HepG2 (cell line): ENCODE measurements around the gene SPAG5. TPM values are rescaled to one million over a fixed set of nuclear protein-coding genes. Genes with fewer than 3 reads are reported as not detected.

Experiments used
- BORCS8-MEF2B ChIP-seq: sonication (generic); formaldehyde crosslinking; IDR thresholded peaks from 2 replicates; pipeline ENCODE4 v1.8.0; 2022; ENCODE audit warnings: mild to moderate bottlenecking, missing genetic modification reagents
- ELF3 ChIP-seq: IDR thresholded peaks from 2 replicates; pipeline ENCODE4 v1.6.1; 2016; ENCODE audit warnings: missing genetic modification reagents, missing compliant biosample characterization
- GATA4 ChIP-seq: sonication (generic); IDR thresholded peaks from 2 replicates; pipeline ENCODE4 v1.6.1; 2016; ENCODE audit warnings: antibody characterized with exemption, low read depth, borderline replicate concordance
- HNRNPLL ChIP-seq: fragments of 200-400 bp; formaldehyde crosslinking; IDR thresholded peaks from 2 replicates; pipeline ENCODE4 v1.6.1; 2017; ENCODE audit warnings: mild to moderate bottlenecking, low read depth, low read length; ENCODE audit not compliant: poor library complexity, severe bottlenecking
- HOXA5 ChIP-seq: sonication (generic); formaldehyde crosslinking; IDR thresholded peaks from 2 replicates; pipeline ENCODE4 v1.4.0; 2020; ENCODE audit warnings: missing genetic modification reagents
- JARID2 ChIP-seq: sonication (generic); formaldehyde crosslinking; IDR thresholded peaks from 2 replicates; pipeline ENCODE4 v1.8.1; 2023; ENCODE audit warnings: missing genetic modification reagents, inconsistent platforms; ENCODE audit not compliant: insufficient replicate concordance
- SKI ChIP-seq: fragments of 450-650 bp; IDR thresholded peaks from one replicate; pipeline ENCODE4 v1.6.1; 2018; ENCODE audit warnings: mild to moderate bottlenecking; ENCODE audit not compliant: partially characterized antibody
- ZGPAT ChIP-seq: IDR thresholded peaks from 2 replicates; pipeline ENCODE4 v1.6.1; 2016; ENCODE audit warnings: mild to moderate bottlenecking
- ZNF230 ChIP-seq: sonication (generic); formaldehyde crosslinking; IDR thresholded peaks from 2 replicates; pipeline ENCODE4 v1.4.0; 2020; ENCODE audit warnings: mild to moderate bottlenecking, missing genetic modification reagents
- ZNF234 ChIP-seq: sonication (generic); formaldehyde crosslinking; conservative IDR thresholded peaks from 2 replicates; pipeline ENCODE4 v1.5.1; 2020; ENCODE audit warnings: mild to moderate bottlenecking, missing genetic modification reagents
- ZNF3 ChIP-seq: IDR thresholded peaks from 2 replicates; pipeline ENCODE4 v1.7.0; 2017; ENCODE audit warnings: inconsistent platforms
- ZNF362 ChIP-seq: sonication (generic); formaldehyde crosslinking; IDR thresholded peaks from 2 replicates; pipeline ENCODE4 v1.4.0; 2020; ENCODE audit warnings: missing genetic modification reagents, mild to moderate bottlenecking, borderline replicate concordance
- ZNF629 ChIP-seq: sonication (generic); formaldehyde crosslinking; conservative IDR thresholded peaks from 2 replicates; pipeline ENCODE4 v1.5.0; 2020; ENCODE audit warnings: missing genetic modification reagents
- ZNF672 ChIP-seq: sonication (generic); formaldehyde crosslinking; IDR thresholded peaks from 2 replicates; pipeline ENCODE4 v1.8.1; 2022; ENCODE audit warnings: missing genetic modification reagents
- ZNF678 ChIP-seq: sonication (generic); formaldehyde crosslinking; IDR thresholded peaks from 2 replicates; pipeline ENCODE4 v1.4.0; 2020; ENCODE audit warnings: mild to moderate bottlenecking, missing genetic modification reagents
- ZZZ3 ChIP-seq: sonication (generic); formaldehyde crosslinking; IDR thresholded peaks from 2 replicates; pipeline ENCODE4 v1.4.0; 2020; ENCODE audit warnings: missing genetic modification reagents, mild to moderate bottlenecking, borderline replicate concordance
- polyA plus RNA-seq, 8 experiments: library from polyadenylated mRNA; depleted of rRNA in 3 of 8; stranded (reverse) in 7 of 8; unstranded in 1 of 8; fragments of >200 nt; fragmentation: Illumina TruSeq in 4 of 8; extraction: Trizol in 4 of 8; gene quantifications; 2 replicates each; pipeline versions ENCODE4 v1.2.1 to v1.2.3, GENCODE V29; 2011 to 2016; ENCODE audit warnings: low read depth in 4 of 8, missing spikeins in 1 of 8, mixed read lengths in 1 of 8; ENCODE audit not compliant: insufficient read depth in 1 of 8
- total RNA-seq, 5 experiments: library from RNA; depleted of rRNA; stranded (reverse); fragments of >200 nt; fragmentation: Illumina TruSeq; extraction: Trizol; gene quantifications; 2 replicates each; pipeline ENCODE4 v1.2.3, GENCODE V29; 2016; ENCODE audit warnings: low read depth in 1 of 5
- TF ChIP-seq, protein P1 (sequence below): sonication (generic); formaldehyde crosslinking; conservative IDR thresholded peaks from 2 replicates; pipeline ENCODE4 v1.5.0; 2020; ENCODE audit warnings: missing genetic modification reagents
- TF ChIP-seq, protein P2 (sequence below): sonication (generic); formaldehyde crosslinking; IDR thresholded peaks from 2 replicates; pipeline ENCODE4 v1.4.0; 2020; ENCODE audit warnings: mild to moderate bottlenecking, missing genetic modification reagents
- TF ChIP-seq, protein P3 (sequence below): sonication (generic); formaldehyde crosslinking; IDR thresholded peaks from 2 replicates; pipeline ENCODE4 v1.5.0; 2020; ENCODE audit warnings: missing genetic modification reagents
- TF ChIP-seq, protein P4 (sequence below): sonication (generic); formaldehyde crosslinking; IDR thresholded peaks from 2 replicates; pipeline ENCODE4 v1.4.0; 2020; ENCODE audit warnings: mild to moderate bottlenecking, low read depth, missing genetic modification reagents

Gene SPAG5
- total and polyA plus RNA-seq, 2 of the 13 experiments (the other 11 are each of a cell fraction or from before 2014, with no cell fraction given): 41.4 to 98.0 TPM

GRCh38 chr17:28599311-28600184 is 723 bp upstream of the SPAG5 start (continued):
- TF ChIP-seq, protein P1, sequence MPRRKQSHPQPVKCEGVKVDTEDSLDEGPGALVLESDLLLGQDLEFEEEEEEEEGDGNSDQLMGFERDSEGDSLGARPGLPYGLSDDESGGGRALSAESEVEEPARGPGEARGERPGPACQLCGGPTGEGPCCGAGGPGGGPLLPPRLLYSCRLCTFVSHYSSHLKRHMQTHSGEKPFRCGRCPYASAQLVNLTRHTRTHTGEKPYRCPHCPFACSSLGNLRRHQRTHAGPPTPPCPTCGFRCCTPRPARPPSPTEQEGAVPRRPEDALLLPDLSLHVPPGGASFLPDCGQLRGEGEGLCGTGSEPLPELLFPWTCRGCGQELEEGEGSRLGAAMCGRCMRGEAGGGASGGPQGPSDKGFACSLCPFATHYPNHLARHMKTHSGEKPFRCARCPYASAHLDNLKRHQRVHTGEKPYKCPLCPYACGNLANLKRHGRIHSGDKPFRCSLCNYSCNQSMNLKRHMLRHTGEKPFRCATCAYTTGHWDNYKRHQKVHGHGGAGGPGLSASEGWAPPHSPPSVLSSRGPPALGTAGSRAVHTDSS (CRISPR knock-in tag): no peak
- TF ChIP-seq ZNF672 (CRISPR knock-in tag) (no peak), ZNF230 (no peak), ZGPAT (CRISPR knock-in tag) (peak; percentile 28; the same call in 1 of the 2 replicates), HOXA5 (no peak), ZNF678 (CRISPR knock-in tag) (no peak), ZNF629 (CRISPR knock-in tag) (peak; percentile 16; the same call in 1 of the 2 replicates), JARID2 (CRISPR knock-in tag) (no peak), ZNF362 (CRISPR knock-in tag) (no peak), ZNF234 (CRISPR knock-in tag) (0 out of 2 replicates have a peak, but pooled peaks have one; percentile 36), SKI (no peak), ZNF3 (CRISPR knock-in tag) (no peak), BORCS8-MEF2B (CRISPR knock-in tag) (no peak), ZZZ3 (CRISPR knock-in tag) (no peak), GATA4 (no peak), HNRNPLL (no peak), ELF3 (no peak; the same call in 1 of the 2 replicates)
- TF ChIP-seq, protein P2, sequence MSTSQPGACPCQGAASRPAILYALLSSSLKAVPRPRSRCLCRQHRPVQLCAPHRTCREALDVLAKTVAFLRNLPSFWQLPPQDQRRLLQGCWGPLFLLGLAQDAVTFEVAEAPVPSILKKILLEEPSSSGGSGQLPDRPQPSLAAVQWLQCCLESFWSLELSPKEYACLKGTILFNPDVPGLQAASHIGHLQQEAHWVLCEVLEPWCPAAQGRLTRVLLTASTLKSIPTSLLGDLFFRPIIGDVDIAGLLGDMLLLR (CRISPR knock-in tag): no peak
- TF ChIP-seq, protein P3, sequence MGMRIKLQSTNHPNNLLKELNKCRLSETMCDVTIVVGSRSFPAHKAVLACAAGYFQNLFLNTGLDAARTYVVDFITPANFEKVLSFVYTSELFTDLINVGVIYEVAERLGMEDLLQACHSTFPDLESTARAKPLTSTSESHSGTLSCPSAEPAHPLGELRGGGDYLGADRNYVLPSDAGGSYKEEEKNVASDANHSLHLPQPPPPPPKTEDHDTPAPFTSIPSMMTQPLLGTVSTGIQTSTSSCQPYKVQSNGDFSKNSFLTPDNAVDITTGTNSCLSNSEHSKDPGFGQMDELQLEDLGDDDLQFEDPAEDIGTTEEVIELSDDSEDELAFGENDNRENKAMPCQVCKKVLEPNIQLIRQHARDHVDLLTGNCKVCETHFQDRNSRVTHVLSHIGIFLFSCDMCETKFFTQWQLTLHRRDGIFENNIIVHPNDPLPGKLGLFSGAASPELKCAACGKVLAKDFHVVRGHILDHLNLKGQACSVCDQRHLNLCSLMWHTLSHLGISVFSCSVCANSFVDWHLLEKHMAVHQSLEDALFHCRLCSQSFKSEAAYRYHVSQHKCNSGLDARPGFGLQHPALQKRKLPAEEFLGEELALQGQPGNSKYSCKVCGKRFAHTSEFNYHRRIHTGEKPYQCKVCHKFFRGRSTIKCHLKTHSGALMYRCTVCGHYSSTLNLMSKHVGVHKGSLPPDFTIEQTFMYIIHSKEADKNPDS (CRISPR knock-in tag): no peak
- TF ChIP-seq, protein P4, sequence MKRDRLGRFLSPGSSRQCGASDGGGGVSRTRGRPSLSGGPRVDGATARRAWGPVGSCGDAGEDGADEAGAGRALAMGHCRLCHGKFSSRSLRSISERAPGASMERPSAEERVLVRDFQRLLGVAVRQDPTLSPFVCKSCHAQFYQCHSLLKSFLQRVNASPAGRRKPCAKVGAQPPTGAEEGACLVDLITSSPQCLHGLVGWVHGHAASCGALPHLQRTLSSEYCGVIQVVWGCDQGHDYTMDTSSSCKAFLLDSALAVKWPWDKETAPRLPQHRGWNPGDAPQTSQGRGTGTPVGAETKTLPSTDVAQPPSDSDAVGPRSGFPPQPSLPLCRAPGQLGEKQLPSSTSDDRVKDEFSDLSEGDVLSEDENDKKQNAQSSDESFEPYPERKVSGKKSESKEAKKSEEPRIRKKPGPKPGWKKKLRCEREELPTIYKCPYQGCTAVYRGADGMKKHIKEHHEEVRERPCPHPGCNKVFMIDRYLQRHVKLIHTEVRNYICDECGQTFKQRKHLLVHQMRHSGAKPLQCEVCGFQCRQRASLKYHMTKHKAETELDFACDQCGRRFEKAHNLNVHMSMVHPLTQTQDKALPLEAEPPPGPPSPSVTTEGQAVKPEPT (CRISPR knock-in tag): no peak
